NCI-H446 (cell line): ENCODE data around the gene SLC45A1.

Experiments
- DNase-seq, 2 experiments: peaks; one replicate each; lab custom pipeline; 2025; lab: John Stamatoyannopoulos, UW

The SLC45A1 gene

DNA sequence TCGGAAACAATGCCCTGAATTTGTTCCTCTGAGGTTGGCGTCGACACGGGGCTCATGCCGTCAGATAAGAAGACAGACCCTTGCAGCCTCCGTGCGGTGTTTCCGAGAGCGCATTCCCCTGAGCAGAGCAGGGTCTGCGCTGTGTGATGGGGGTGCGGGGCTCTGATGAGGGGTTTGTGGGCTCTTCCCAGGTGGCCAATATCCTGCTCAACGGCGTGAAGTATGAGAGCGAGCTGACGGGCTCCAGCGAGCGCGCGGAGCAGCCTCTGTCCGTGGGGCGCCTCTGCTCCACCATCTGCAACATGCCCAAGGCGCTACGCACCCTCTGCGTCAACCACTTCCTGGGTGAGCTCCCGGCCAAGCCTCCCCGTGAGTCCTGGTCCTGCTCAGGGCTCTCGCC, 17.3 kb downstream of the SLC45A1 start:
- no peak for DNase-seq

GRCh38 chr1:8337776-8338525, 20.0 kb downstream of the SLC45A1 start:
- DNase-seq = no peak

GRCh38 chr1:8338526-8339202, 20.8 kb downstream of the SLC45A1 start:
- no peak for DNase-seq

- DNase-seq = no peak
These were observed 21.3 kb downstream of the SLC45A1 start for GRCh38 chr1:8339203-8339600.

DNA sequence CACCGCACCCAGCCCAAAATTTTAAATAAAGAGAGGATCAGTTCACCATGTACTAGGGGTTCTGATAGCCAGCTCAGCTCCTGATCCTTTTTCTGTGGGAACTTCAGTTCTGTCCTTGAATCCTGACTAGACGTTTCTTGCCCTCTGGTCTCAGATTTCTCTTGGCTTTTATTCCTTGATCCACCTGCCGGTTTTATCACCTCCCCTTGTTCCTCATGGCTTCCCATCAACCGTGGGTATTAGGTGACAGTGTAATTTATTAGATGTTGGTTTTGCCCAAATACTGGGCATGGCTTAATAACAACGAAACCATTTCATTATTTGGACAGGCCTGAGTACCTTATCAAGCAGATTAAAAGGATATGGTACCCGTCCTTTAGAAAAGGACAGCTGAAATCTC, 22.5 kb downstream of the SLC45A1 start:
- no peak for DNase-seq

DNA sequence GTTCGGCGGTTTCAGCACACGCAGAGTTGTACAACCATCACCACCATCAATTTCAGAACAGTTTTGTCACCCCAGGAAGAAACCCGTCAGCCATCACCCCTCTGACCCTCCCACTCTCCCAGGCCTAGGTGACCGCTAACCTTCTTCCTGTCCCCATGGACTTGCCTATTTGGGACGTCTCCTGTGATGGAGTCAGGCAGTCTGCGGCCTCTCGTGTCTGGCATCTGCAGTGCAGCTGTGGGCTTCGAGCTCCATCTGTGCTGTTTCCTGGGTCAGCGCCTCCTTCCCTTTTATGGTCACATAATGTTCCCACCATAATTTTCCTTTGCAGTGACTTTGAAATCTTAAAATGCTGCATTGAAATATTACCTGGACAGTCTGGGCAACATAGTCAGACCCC, 24.4 kb downstream of the SLC45A1 start:
- DNase-seq = no peak

DNA sequence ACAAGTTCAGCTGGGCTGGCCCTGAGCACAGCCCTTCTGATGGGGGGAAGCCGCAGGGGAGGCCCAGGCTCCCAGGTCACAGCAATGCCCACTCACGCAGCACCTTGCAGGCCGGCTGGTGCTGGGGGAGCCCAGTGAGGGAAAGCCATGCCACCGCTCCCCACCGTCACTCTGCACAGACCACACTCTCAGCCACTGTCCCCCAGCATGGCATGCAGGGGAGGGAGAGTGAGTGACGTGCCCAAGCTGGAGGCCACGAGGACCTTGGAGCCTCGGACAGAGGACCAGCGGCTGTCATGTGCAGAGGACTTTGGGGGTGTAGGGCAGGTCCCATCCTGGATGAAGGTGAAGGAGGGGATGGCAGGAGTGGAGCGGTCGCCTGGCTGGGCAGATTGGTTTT, 25.1 kb downstream of the SLC45A1 start:
- DNase-seq = no peak

DNA sequence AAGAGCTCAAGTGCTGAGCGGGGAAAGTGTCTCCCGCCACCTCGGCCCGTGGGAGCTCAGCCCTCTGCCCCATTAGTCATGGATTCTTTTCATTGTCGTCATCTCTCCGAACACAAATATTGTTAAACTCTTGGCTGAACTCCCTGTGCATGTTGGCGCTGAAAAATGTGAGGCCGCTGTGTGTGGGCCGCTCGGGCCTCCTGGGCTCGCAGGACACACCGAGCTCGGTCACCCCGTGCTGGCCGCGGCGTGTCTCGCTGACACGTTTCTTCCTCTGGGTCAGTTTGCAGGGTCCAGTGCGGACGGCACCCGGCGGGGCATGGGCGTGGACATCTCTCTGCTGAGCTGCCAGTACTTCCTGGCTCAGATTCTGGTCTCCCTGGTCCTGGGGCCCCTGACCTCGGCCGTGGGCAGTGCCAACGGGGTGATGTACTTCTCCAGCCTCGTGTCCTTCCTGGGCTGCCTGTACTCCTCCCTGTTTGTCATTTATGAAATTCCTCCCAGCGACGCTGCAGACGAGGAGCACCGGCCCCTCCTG, 25.6 kb downstream of the SLC45A1 start:
- no peak for DNase-seq

DNA sequence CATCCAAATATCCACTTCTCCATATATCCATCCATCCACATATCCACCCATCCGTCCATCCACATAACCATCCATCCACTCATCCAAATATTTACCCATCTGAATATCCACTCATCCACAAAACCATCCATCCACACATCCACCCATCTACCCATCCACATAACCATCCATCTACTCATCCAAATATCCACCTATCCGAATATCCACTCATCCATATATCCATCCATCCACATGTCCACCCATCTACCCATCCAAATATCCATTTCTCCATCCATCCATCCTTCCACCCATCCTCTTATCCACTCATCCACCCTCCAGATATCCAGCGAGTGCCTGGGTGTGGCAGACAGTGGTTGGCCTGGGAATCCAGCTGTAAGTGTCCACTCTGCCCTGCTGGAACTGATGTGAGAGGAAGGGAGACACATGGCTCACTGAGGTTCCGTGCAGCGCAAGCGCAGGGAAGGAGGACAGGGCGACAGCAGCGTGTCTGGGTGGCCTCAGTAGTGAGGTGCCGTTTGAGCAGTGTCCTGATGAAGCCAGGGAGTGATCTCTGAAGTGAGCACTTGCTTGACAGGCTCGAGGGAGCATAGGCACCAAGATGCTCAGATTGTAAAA, 27.1 kb downstream of the SLC45A1 start:
- DNase-seq = no peak

DNA sequence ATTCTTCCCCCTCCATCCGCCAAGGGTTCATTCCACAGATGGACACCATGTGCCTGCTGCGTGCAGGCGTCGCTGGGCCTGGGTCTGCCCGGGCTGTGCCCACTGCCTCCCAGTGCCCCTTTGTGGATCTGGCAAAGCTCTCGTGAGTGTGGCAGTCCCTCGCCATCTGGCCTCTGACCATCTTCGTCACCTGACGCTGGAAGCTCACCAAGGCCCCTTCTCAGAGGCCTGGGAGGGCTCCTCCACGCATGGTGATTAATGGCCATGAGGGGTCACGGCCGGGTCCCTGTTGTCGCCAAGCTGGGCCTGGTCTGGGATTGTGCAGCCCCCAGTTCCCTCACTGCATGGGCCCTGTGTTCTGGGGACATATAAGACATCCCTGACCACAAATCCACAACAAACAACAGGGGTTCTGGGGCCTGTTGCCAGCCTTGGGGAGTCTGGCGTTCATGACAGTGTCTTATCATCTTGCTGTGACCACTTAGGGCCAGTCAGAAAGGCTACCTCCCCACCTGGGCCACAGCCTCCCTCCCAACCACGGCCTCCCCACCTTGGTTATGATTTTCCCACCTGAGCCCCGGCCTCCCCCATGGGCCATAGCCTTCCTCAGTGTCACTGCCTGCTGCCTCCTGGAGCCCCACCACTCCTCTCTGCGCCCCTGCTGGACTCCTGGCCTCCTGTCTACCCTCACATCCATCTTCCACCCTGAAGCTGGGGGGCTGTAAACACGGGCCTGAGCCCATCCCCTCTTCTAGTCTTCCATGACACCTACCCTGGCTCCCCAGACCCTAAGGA, 27.9 kb downstream of the SLC45A1 start:
- no peak for DNase-seq

DNA sequence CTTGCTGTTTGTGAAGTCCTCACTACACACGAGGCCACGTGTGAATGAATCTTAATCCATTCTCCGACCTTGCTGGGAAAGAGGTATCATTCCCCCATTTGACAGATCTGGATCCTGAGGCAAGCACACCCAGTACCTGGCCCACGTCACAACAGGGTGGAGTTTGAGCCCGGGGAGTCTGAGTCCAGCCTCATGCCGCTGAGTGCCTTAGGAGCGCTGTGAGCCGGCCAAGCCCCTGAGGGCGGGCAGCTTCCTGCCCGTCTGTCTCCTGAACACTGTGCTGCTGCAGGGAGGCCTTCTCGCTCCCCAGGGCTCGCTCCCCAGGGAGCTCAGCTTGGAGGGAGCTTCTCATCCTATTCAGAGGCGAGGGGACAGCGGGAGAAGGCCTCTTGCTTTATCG, 29.7 kb downstream of the SLC45A1 start:
- no peak for DNase-seq

- DNase-seq = no peak
These were observed 30.3 kb downstream of the SLC45A1 start for GRCh38 chr1:8348047-8348776.

GRCh38 chr1:8348777-8349472, 31.0 kb downstream of the SLC45A1 start:
- peak; percentile 24 to 77 for DNase-seq

GRCh38 chr1:8349473-8349865, 31.6 kb downstream of the SLC45A1 start:
- DNase-seq = no peak

DNA sequence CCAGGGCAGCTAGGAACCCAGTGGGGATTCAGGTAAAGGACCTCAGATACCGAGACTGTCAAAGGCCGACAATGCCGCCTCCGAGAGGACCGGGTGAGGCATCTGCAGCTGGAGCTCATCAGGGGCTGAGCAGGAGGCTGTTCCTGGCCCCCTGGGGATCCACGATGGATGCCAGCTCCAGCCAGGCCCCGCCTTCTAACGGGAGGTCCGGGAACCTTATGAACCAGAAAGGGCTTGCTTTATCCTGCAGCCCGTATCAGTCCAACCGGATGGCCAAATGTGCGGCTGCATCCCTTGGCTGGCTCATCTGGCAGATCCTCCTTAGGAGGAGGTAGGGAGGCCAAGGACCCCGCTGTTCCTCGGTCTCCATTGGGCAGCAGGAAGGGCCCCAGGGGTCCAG, 32.0 kb downstream of the SLC45A1 start:
- no peak for DNase-seq

GRCh38 chr1:8350914-8351684, 33.2 kb downstream of the SLC45A1 start:
- no peak for DNase-seq

DNA sequence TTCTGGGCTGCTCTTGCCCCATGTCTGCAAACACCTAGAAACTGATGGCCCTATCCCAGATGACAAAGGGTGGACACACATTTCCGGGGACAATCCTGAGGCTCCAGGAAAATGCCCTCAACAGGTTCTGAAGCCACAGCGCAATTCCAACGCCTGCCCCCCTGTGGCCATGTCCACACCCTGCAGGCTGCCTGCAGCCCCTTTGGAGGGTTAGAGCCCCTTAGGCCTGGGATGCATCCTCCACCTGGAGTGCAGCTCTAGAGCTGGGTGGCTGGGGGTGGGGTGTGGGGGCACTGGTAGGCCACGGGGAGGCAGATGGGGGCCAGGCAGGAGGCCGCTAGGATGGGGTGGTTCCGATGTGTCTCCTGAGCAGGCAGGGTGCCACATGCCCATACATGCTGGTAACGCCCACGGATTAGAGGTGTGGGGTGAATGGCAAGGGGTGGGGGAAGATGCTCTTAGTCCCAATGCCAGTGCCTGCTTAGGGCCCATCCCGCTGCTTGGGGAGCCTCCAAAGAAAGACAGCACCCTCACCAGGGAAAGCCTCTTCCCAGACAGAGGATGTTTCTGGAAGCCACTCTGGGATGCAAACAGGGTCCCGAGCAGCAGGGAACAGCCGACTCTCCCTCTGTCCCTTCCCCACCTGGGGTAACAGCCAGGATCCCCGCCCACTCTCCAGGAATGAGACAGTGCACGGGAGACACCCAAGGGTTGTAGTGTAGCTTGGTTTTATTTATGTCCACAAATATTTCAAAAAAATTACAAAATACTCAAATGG, 34.0 kb downstream of the SLC45A1 start:
- DNase-seq = no peak

GRCh38 chr1:8352471-8352845, 34.5 kb downstream of the SLC45A1 start:
- no peak for DNase-seq
